ELR (cell line): ENCODE measurements around the gene KCNB1.

Source experiments
- DNase-seq: peaks from one replicate; pipeline ENCODE4 v3.0.0-alpha.2; 2015; ENCODE audit warnings: low read depth

The KCNB1 gene

GRCh38 chr20:49469060-49469459 lies 13.4 kb downstream of the KCNB1 start:
- DNase-seq = no peak

GRCh38 chr20:49468412-49468811 lies 14.1 kb downstream of the KCNB1 start:
- DNase-seq = no peak

GRCh38 chr20:49466114-49466912 lies 16.2 kb downstream of the KCNB1 start:
- DNase-seq = no peak

- no peak for DNase-seq
These were observed 17.9 kb downstream of the KCNB1 start for GRCh38 chr20:49464556-49464955.

GRCh38 chr20:49462626-49463025 lies 19.8 kb downstream of the KCNB1 start:
- DNase-seq = no peak

GRCh38 chr20:49461894-49462620 lies 20.4 kb downstream of the KCNB1 start:
- DNase-seq = no peak

GRCh38 chr20:49460916-49461315 lies 21.6 kb downstream of the KCNB1 start:
- DNase-seq = no peak

GRCh38 chr20:49460131-49460530 lies 22.3 kb downstream of the KCNB1 start:
- no peak for DNase-seq

GRCh38 chr20:49459684-49460083 lies 22.8 kb downstream of the KCNB1 start:
- no peak for DNase-seq

- no peak for DNase-seq
These were observed 25.0 kb downstream of the KCNB1 start for GRCh38 chr20:49457444-49457843.

- DNase-seq = no peak
These were observed 25.8 kb downstream of the KCNB1 start for GRCh38 chr20:49456646-49457045.

GRCh38 chr20:49455691-49456090 lies 26.8 kb downstream of the KCNB1 start:
- no peak for DNase-seq

- DNase-seq = peak; percentile 60
These were observed 30.4 kb downstream of the KCNB1 start for GRCh38 chr20:49452011-49452482.

- DNase-seq = peak; percentile 26
These were observed 32.2 kb downstream of the KCNB1 start for GRCh38 chr20:49450281-49450721.

GRCh38 chr20:49448917-49449316 lies 33.6 kb downstream of the KCNB1 start:
- no peak for DNase-seq

- DNase-seq = no peak
These were observed 34.3 kb downstream of the KCNB1 start for GRCh38 chr20:49447946-49448809.

- DNase-seq = no peak
These were observed 35.1 kb downstream of the KCNB1 start for GRCh38 chr20:49447364-49447763.

- no peak for DNase-seq
These were observed 35.7 kb downstream of the KCNB1 start for GRCh38 chr20:49446808-49447207.

GRCh38 chr20:49446080-49446479 lies 36.4 kb downstream of the KCNB1 start:
- DNase-seq = no peak

GRCh38 chr20:49445176-49445575 lies 37.3 kb downstream of the KCNB1 start:
- no peak for DNase-seq

- no peak for DNase-seq
These were observed 37.9 kb downstream of the KCNB1 start for GRCh38 chr20:49444553-49444990.

GRCh38 chr20:49437057-49437456 lies 45.4 kb downstream of the KCNB1 start:
- DNase-seq = no peak
